ENCODE measurements around the gene DGKB. TPM values are rescaled to one million over a fixed set of nuclear protein-coding genes. Genes with fewer than 3 reads are reported as not detected.

DGKB gene
- polyA plus RNA-seq, 1 donor (not counting 4 experiments of a cell fraction or from before 2014, with no cell fraction given), result 0.01 TPM

GRCh38 chr7:14673202-14673601 lies 229.3 kb downstream of the DGKB start:
- TF ChIP-seq, protein P1, sequence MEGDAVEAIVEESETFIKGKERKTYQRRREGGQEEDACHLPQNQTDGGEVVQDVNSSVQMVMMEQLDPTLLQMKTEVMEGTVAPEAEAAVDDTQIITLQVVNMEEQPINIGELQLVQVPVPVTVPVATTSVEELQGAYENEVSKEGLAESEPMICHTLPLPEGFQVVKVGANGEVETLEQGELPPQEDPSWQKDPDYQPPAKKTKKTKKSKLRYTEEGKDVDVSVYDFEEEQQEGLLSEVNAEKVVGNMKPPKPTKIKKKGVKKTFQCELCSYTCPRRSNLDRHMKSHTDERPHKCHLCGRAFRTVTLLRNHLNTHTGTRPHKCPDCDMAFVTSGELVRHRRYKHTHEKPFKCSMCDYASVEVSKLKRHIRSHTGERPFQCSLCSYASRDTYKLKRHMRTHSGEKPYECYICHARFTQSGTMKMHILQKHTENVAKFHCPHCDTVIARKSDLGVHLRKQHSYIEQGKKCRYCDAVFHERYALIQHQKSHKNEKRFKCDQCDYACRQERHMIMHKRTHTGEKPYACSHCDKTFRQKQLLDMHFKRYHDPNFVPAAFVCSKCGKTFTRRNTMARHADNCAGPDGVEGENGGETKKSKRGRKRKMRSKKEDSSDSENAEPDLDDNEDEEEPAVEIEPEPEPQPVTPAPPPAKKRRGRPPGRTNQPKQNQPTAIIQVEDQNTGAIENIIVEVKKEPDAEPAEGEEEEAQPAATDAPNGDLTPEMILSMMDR (optimal IDR thresholded peaks at IDR 0.05 in 1 of 3, IDR thresholded peaks at IDR 0.05 in 1 of 3, conservative IDR thresholded peaks at IDR 0.05 in 1 of 3; ENCODE audit: extremely low read depth in 1 of 3, insufficient read depth in 2 of 3, low read length in 3 of 3), result no peak
- TF ChIP-seq EZH2 (IDR thresholded peaks at IDR 0.05; ENCODE audit: low read length), result no peak
- no peak for FAIRE-seq
- no peak overlapping the region for H3K4me3 ChIP-seq (ENCODE audit: control insufficient read depth in 2 of 3, extremely low read depth in 1 of 3, insufficient read depth in 2 of 3, low read depth in 1 of 3, low read length in 3 of 3)

DNA sequence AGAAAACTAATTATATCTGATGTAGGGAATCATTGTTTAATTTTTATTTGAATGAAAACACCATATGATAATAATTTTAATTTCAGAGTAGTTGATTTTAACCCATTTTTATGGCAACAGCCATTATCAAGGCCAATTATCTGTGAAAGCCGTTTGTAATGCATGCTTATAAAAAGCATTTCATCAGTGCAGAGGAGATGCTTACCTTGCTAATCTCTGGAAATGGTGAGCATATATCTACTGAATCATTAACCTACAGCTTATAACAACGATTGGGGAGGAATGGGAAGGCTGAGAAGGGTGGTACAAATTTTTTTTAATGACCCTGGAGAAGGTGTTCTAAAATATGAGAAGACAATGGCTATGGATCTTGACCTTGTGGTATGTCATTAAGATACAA lies 235.6 kb downstream of the DGKB start:
- no peak for FAIRE-seq

More at GRCh38 chr7:14673202-14673601, 229.3 kb downstream of the DGKB start:
- H3K36me3 ChIP-seq (ENCODE audit: control insufficient read depth in 2 of 2, extremely low read depth in 1 of 2, insufficient read depth in 2 of 2, low read length in 2 of 2), result no peaks in the 10 kb centered on the region
- H2AFZ ChIP-seq (ENCODE audit: control insufficient read depth, low read length), result no peak overlapping the region
- H3K4me1 ChIP-seq (ENCODE audit: control insufficient read depth, extremely low read depth, insufficient read depth, low read length), result no peaks in the 10 kb centered on the region
- no peak for DNase-seq (ENCODE audit: low read depth, low spot score)
- no peaks in the 10 kb centered on the region for H3K9me3 ChIP-seq (ENCODE audit: control insufficient read depth, low read depth, low read length)
- H3K9me1 ChIP-seq (ENCODE audit: control insufficient read depth, extremely low read depth, insufficient read depth, low read length), result no peaks in the 10 kb centered on the region
- H3K9ac ChIP-seq (ENCODE audit: control insufficient read depth, extremely low read depth, insufficient read depth, low read length), result no peak overlapping the region
- H3K79me2 ChIP-seq (ENCODE audit: control insufficient read depth, insufficient read depth, low read length), result no peaks in the 10 kb centered on the region
- no peak overlapping the region for H3K27ac ChIP-seq (ENCODE audit: control insufficient read depth, insufficient read depth, low read length)
- dilution Hi-C loops (cut with MboI; ENCODE audit: extremely low pct_ligation_motif_present, low sequenced_read_pairs), result no loop called here
- H3K4me2 ChIP-seq (ENCODE audit: control insufficient read depth, extremely low read depth, insufficient read depth, low read depth, low read length), result no peak overlapping the region
- no peaks in the 10 kb centered on the region for H3K27me3 ChIP-seq (ENCODE audit: control insufficient read depth, extremely low read depth, insufficient read depth, low read length)
- no peaks in the 10 kb centered on the region for H4K20me1 ChIP-seq (ENCODE audit: control insufficient read depth, extremely low read depth, insufficient read depth, low read length)

More for the DNA sequence above, 235.6 kb downstream of the DGKB start:
- no peak for TF ChIP-seq EZH2 (IDR thresholded peaks at IDR 0.05; ENCODE audit: low read length)
- TF ChIP-seq, protein P1 (optimal IDR thresholded peaks at IDR 0.05 in 1 of 3, IDR thresholded peaks at IDR 0.05 in 1 of 3, conservative IDR thresholded peaks at IDR 0.05 in 1 of 3; ENCODE audit: extremely low read depth in 1 of 3, insufficient read depth in 2 of 3, low read length in 3 of 3), result no peak
- no peak overlapping the region for H2AFZ ChIP-seq (ENCODE audit: control insufficient read depth, low read length)
- H3K9ac ChIP-seq (ENCODE audit: control insufficient read depth, extremely low read depth, insufficient read depth, low read length), result no peak overlapping the region
- H3K9me1 ChIP-seq (ENCODE audit: control insufficient read depth, extremely low read depth, insufficient read depth, low read length), result no peaks in the 10 kb centered on the region
- H3K4me3 ChIP-seq (ENCODE audit: control insufficient read depth in 2 of 3, extremely low read depth in 1 of 3, insufficient read depth in 2 of 3, low read depth in 1 of 3, low read length in 3 of 3), result no peak overlapping the region
- H3K4me1 ChIP-seq (ENCODE audit: control insufficient read depth, extremely low read depth, insufficient read depth, low read length), result no peaks in the 10 kb centered on the region
- no peak overlapping the region for H3K4me2 ChIP-seq (ENCODE audit: control insufficient read depth, extremely low read depth, insufficient read depth, low read depth, low read length)
- no peaks in the 10 kb centered on the region for H3K27me3 ChIP-seq (ENCODE audit: control insufficient read depth, extremely low read depth, insufficient read depth, low read length)
- no peaks in the 10 kb centered on the region for H3K9me3 ChIP-seq (ENCODE audit: control insufficient read depth, low read depth, low read length)
- H3K36me3 ChIP-seq (ENCODE audit: control insufficient read depth in 2 of 2, extremely low read depth in 1 of 2, insufficient read depth in 2 of 2, low read length in 2 of 2), result no peaks in the 10 kb centered on the region
- DNase-seq (ENCODE audit: low read depth, low spot score), result no peak
- no peak overlapping the region for H3K27ac ChIP-seq (ENCODE audit: control insufficient read depth, insufficient read depth, low read length)
- no peaks in the 10 kb centered on the region for H4K20me1 ChIP-seq (ENCODE audit: control insufficient read depth, extremely low read depth, insufficient read depth, low read length)
- H3K79me2 ChIP-seq (ENCODE audit: control insufficient read depth, insufficient read depth, low read length), result no peaks in the 10 kb centered on the region
- dilution Hi-C loops (cut with MboI; ENCODE audit: extremely low pct_ligation_motif_present, low sequenced_read_pairs), result no loop called here

All from keratinocyte (primary cell).